DMS53 treated with DMSO at 0.1 percent for 48 hours (cell line): Measurements from ENCODE around the gene LPIN2.
"Not testable (repeated sequence)": the region's sequence is repeated elsewhere in the genome, so short reads cannot be mapped to it uniquely, and the experiment has no call there.

ENCODE experiments used
- DNase-seq: peaks from one replicate; lab custom pipeline; 2025; ENCODE audit not compliant: unreplicated experiment; lab: John Stamatoyannopoulos, UW

The LPIN2 gene

GRCh38 chr18:3046216-3046808, 33.4 kb upstream of the LPIN2 start:
- DNase-seq = no peak

DNA sequence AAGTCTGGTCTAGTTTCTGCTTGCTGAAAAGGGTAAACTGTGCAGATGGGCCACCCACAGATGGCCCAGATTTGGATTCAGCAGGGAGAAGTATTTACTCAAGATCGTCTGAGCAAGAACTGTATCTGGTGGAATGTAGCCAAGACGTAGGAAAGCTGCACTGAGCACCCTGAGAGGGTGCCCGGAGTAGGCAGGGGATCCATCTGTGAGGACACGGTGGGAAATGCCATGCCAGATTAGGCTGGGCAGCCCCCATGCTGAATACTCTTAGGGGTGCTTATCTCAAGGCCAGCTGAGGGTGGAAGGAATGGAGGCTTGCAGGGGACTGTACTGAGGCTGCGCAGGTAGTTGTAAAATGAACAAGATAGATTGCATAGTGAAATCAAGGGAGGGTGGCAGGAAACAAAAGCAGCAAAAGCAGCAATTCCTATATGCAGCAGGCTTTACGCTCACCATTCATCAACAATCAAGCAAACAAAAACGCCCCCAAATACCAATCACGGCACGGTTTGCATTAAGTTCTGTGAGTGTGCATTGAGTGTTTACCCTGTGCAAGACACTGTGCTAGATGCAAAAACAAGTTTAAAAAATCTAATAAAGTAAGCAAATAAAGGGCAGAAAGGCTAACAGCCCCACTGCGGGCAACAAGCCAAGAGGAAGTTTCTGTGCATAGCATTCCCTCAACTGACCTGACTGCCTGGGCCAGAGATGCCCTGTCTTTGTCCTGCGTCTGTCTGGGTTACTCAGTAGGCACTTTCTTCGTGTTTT, 32.2 kb upstream of the LPIN2 start:
- peak; percentile 96 for DNase-seq

DNA sequence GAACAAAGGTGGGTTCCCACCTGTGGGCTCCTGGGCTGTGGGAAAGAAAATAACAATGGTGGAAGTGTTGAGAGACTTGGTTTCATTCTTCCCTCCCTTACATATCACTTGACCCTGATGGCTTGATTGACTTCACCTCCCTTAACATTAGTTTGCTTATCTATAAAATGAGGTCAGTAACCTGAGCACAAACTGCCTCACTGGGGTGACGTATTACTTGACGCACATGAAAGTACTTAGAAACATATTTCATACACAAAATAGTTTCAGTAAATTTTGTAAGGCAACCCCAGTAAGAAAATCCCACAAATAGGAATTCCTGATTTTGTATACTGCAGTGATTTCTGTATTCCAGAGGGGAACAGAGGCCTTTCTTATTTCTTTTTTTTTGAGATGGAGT, 29.4 kb upstream of the LPIN2 start:
- no peak for DNase-seq

GRCh38 chr18:3041843-3042242, 28.9 kb upstream of the LPIN2 start:
- no peak for DNase-seq

DNA sequence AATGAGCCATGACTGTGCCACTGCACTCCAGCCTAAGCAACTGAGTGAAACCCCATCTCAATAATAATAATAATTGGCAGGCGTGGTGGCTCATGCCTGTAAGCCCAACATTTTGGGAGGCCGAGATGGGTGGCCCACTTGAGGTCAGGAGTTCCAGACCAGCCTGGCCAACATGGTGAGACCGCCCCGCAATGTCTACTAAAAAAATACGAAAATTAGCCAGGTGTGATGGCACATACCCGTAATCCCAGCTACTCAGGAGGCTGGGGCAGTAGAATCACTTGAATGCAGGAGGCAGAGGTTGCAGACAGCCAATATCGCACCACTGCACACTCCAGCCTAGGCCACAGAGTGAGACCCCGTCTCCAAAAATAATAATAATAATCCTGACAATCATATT, 27.9 kb upstream of the LPIN2 start:
- no peak for DNase-seq

DNA sequence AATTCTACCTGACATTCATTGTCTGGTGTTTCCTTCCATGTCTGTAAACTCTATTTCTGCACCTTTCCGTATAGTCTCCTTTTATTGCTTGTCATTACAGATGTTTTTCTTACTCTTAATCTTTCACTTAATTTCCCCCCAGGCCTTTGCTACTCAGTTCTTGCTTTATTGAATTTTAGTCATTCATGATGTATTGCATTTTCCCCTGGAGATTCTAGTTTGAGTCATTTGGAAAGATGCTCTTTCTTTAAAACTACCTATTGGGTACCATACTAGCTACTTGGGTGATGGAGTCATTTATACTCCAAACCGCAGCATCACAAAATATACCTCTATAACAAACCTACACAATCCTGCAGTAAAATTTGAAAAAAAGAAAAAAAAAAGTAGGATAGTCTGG, 27.2 kb upstream of the LPIN2 start:
- DNase-seq = no peak

DNA sequence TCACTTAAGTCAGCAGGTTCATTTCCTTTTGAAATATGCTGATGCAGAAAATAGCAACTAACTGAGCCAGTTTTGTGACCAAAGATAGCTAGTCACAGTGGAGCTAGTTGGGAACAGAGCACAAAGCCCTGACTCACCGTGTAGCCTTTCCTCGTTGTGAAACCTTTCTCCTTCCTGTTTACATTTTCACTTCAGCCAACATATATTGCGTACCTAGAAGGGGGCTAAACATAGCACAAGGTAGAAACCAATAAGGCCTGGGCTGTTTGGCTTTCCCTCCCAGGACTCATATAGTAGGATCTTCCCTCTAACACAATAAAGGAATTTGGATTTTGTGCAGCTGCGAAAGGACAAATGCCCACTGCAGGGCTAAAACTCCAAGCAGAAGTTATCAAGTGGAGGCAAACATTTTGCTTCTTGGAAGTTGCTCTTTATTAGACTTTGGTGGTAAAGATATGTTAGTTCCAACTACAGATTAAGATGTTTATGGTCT, 24.5 kb upstream of the LPIN2 start:
- DNase-seq = peak; percentile 99

- no peak for DNase-seq
Measured at GRCh38 chr18:3036108-3036507, 23.2 kb upstream of the LPIN2 start.

- DNase-seq = no peak
Measured at GRCh38 chr18:3035635-3036034, 22.7 kb upstream of the LPIN2 start.

- no peak for DNase-seq
Measured at GRCh38 chr18:3032721-3033120, 19.8 kb upstream of the LPIN2 start.

DNA sequence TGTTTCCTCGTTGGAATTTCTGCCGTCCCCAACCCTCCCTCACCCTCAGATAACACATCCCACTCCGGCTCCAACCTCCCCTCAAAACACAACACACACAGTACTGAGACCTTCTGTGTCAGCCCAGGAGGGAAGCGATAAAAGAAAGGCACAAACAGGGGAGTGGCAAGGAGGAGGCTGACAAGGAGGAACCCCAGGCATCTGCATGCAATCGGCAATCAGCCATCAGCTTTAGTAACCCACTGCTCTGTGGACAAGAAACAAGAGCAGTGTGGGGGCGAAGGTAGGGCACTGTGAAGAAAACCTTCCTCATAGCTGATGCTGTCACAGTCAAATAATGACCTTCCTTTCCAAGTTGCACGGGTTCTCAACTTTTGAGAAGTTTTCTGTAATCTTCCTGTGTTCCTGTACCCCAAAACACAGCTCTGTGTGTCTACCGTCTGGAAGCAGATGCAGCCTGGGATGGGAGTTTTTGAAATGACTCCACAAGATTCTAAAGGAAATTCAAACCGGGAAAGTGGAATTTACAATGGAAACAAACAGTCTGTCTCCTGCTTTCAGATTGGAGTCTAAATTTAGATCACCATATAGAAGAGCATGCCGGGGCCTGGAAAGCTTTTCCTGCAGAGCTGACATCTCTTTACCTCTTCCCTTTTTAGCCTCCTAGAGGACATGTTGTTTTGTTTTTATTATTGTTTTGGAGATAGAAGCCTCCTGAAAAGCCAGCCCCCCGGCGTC, 16.4 kb upstream of the LPIN2 start:
- no peak for DNase-seq

DNA sequence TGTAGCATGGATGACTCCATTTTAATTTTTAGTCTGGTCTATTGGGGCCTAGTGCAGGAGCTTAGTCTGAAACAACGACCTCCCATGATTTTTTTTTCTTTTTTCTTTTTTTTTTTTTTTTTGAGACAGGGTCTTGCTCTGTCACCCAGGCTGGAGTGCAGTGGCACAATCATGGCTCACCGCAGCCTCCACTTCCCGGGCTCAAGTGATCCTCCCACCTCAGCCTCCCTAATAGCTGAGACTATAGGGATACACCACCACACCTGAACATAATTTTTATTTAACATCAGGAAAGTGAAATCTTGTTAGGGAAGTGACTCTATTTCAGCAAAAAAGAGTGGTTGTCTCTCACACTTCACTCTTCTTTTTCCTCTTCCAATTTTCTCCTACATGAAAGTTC, 15.2 kb upstream of the LPIN2 start:
- not testable (repeated sequence) for DNase-seq

- no peak for DNase-seq
Measured at GRCh38 chr18:3027370-3027891, 14.5 kb upstream of the LPIN2 start.

DNA sequence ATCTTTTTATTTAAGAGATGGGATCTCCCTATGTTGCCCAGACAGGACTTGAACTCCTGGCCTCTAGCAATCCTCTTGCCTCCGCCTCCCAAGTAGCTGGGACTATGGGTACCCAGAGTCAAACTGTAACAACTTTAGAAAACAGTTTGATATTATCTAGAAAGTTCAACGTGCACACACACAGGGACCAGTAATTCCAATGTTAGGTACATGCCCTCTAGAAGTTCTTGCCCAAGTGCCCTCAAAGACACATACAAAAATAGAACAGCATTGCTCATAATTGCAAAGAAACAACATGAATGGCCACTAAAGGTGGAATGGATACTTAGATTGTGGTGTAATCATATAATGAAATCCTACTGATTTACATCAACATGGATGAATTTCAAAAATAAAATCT, 12.6 kb upstream of the LPIN2 start:
- DNase-seq = no peak

DNA sequence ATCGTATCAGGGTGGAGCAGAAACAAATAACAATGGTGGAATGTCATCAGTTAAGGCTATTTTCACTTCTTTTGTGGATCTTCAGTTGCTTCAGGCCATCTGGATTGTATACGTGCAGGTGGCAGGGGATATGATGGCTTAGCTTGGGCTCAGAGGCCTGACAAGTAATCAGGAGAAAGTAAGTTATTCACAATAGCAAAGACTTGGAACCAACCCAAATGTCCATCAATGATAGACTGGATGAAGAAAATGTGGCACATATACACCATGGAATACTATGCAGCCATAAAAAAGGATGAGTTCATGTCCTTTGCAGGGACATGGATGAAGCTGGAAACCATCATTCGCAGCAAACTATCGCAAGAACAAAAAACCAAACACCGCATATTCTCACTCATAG, 10.7 kb upstream of the LPIN2 start:
- not testable (repeated sequence) for DNase-seq

GRCh38 chr18:3016585-3017297, 3.8 kb upstream of the LPIN2 start:
- DNase-seq = no peak

GRCh38 chr18:3015851-3016250, 2.9 kb upstream of the LPIN2 start:
- DNase-seq = peak; percentile 31

DNA sequence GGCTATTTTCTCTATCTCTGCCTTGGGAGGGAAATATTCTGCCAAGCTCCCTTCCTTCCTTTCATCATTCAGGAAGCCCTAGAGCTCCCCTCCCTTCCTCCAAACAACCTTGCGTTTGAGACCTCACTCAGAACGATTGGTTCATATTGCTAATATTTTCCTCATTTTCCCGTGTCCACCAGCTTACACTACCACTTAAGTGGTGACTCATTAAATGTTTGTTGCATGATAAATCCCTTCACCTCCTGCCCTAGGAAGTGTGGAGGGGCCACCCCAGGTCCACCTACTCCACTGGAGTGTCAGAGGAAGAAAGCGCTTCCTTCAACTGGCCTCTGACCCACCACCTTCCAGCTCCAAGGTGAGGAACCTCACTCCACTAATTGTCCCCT, 2.3 kb upstream of the LPIN2 start:
- DNase-seq = peak; percentile 87

- no peak for DNase-seq
Measured at GRCh38 chr18:3014503-3015203, 1.7 kb upstream of the LPIN2 start.
